OCI-LY3 (cell line): ENCODE data around the gene COQ9.

Experiments
- H2AFZ ChIP-seq: fragments of 200-600, 300-600 bp; shearing (Covaris generic); 2 replicates; pipeline ENCODE4 v1.6.0; 2014; ENCODE audit warnings: antibody characterized with exemption, low read depth, low read length
- H3K27ac ChIP-seq: fragments of 200-600, 300-600 bp; sonication (generic); 2 replicates; pipeline ENCODE4 v1.5.1; 2014; ENCODE audit warnings: mild to moderate bottlenecking, low read length, moderate library complexity, mixed read lengths
- H3K27me3 ChIP-seq: fragments of 200-600, 300-600 bp; sonication (generic); 2 replicates; pipeline ENCODE4 v1.6.1; 2014; ENCODE audit warnings: low read depth, low read length, mixed read lengths
- H3K36me3 ChIP-seq: fragments of 200-600, 300-600 bp; sonication (generic); replicated peaks from 2 replicates; pipeline ENCODE3; 2014; ENCODE audit warnings: low read depth, low read length, mixed read lengths
- H3K4me1 ChIP-seq: fragments of 300-600, 200-600 bp; sonication (generic); 2 replicates; pipeline ENCODE4 v1.6.1; 2014; ENCODE audit warnings: low read length, mixed read lengths
- H3K4me2 ChIP-seq: fragments of 200-600, 300-600 bp; sonication (generic); 2 replicates; pipeline ENCODE4 v1.6.1; 2014; ENCODE audit warnings: low read length, mixed read lengths
- H3K4me3 ChIP-seq: fragments of 300-600, 200-600 bp; sonication (generic); 2 replicates; pipeline ENCODE4 v1.5.1; 2014; ENCODE audit warnings: antibody characterized with exemption, mild to moderate bottlenecking, low read length, moderate library complexity
- H3K79me2 ChIP-seq: fragments of 300-600, 200-600 bp; shearing (Covaris generic); 2 replicates; pipeline ENCODE4 v1.6.1; 2014; ENCODE audit warnings: mild to moderate bottlenecking, low read length, mixed read lengths
- H3K9ac ChIP-seq: fragments of 300-600, 200-600 bp; shearing (Covaris generic); 2 replicates; pipeline ENCODE4 v1.6.0; 2014; ENCODE audit warnings: mild to moderate bottlenecking, low read length, moderate library complexity
- H3K9me3 ChIP-seq: fragments of 200-600, 300-600 bp; shearing (Covaris generic); 2 replicates; pipeline ENCODE4 v1.6.1; 2014; ENCODE audit warnings: low read length, mixed read lengths; ENCODE audit not compliant: insufficient read depth
- H4K20me1 ChIP-seq: fragments of 200-600, 300-600 bp; sonication (generic); 2 replicates; pipeline ENCODE4 v1.6.1; 2016; ENCODE audit warnings: low read length, mixed read lengths; ENCODE audit not compliant: insufficient read depth
- CTCF ChIP-seq: fragments of 200-600, 300-600 bp; sonication (generic); IDR thresholded peaks from 2 replicates; pipeline ENCODE4 v1.5.1; 2014; ENCODE audit warnings: antibody characterized with exemption, low read length, low read depth
- EZH2phosphoT487 ChIP-seq: fragments of 200-600 bp; shearing (Covaris generic); IDR thresholded peaks from 2 replicates; pipeline ENCODE4 v1.6.1; 2018; ENCODE audit warnings: antibody characterized with exemption, mixed run types, low read depth

COQ9 gene

GRCh38 chr16:57474671-57475661 lies 27.7 kb downstream of the COQ9 start:
- Histone ChIP-seq H3K9me3 (no peaks in the 10 kb centered on the region), H3K4me2 (no peak overlapping the region), H3K4me3 (no peak overlapping the region), H4K20me1 (no peaks in the 10 kb centered on the region), H3K27ac (no peak overlapping the region), H3K4me1 (peaks cover 19% of the 10 kb centered on the region), H3K36me3 (peaks cover 24% of the 10 kb centered on the region), H3K79me2 (no peaks in the 10 kb centered on the region), H3K27me3 (peaks cover 26% of the 10 kb centered on the region), H2AFZ (no peak overlapping the region), H3K9ac (no peak overlapping the region)
- TF ChIP-seq CTCF (no peak), EZH2phosphoT487 (no peak)

GRCh38 chr16:57475711-57476339 lies 28.5 kb downstream of the COQ9 start:
- H3K4me1 ChIP-seq: peaks cover 19% of the 10 kb centered on the region
- TF ChIP-seq CTCF (peak; percentile 78), EZH2phosphoT487 (no peak)
- H4K20me1 ChIP-seq: no peaks in the 10 kb centered on the region
- H3K4me3 ChIP-seq: peak overlapping the region; percentile 37
- H2AFZ ChIP-seq: peak overlapping the region; percentile 62; the same call in 1 of the 2 replicates
- H3K9me3 ChIP-seq: no peaks in the 10 kb centered on the region
- peaks cover 15% of the 10 kb centered on the region for H3K36me3 ChIP-seq
- no peak overlapping the region for H3K9ac ChIP-seq
- H3K79me2 ChIP-seq: no peaks in the 10 kb centered on the region
- H3K4me2 ChIP-seq: peak overlapping the region; percentile 63
- peaks cover 31% of the 10 kb centered on the region for H3K27me3 ChIP-seq
- H3K27ac ChIP-seq: no peak overlapping the region

- Histone ChIP-seq H3K79me2 (no peaks in the 10 kb centered on the region), H2AFZ (no peak overlapping the region), H3K4me2 (peak overlapping the region; percentile 63; the same call in 1 of the 2 replicates), H4K20me1 (no peaks in the 10 kb centered on the region), H3K36me3 (peaks cover 11% of the 10 kb centered on the region), H3K9me3 (no peaks in the 10 kb centered on the region), H3K4me3 (no peak overlapping the region), H3K27me3 (peaks cover 37% of the 10 kb centered on the region), H3K4me1 (peaks cover 19% of the 10 kb centered on the region), H3K9ac (no peak overlapping the region), H3K27ac (no peak overlapping the region)
- no peak for TF ChIP-seq CTCF
- no peak for TF ChIP-seq EZH2phosphoT487
Observed at GRCh38 chr16:57476546-57477410, 29.5 kb downstream of the COQ9 start.
